NCI-H748 treated with DMSO at 0.1 percent for 48 hours (cell line): ENCODE data around the gene ALDOB.
A peak's percentile ranks its signal among the peaks of the same experiment; 100 is the strongest.

Experiments used
- DNase-seq: peaks from one replicate; lab custom pipeline; 2025; lab: John Stamatoyannopoulos, UW

The ALDOB gene

GRCh38 chr9:101455656-101456240, 20.2 kb upstream of the ALDOB start:
- DNase-seq, result no peak

GRCh38 chr9:101453776-101454570, 18.4 kb upstream of the ALDOB start:
- DNase-seq, result no peak

- DNase-seq, result no peak
Measured at GRCh38 chr9:101451498-101451897, 15.9 kb upstream of the ALDOB start.

GRCh38 chr9:101450931-101451330, 15.4 kb upstream of the ALDOB start:
- no peak for DNase-seq

GRCh38 chr9:101449071-101449721, 13.6 kb upstream of the ALDOB start:
- peak; percentile 90 for DNase-seq

GRCh38 chr9:101448680-101449070, 13.1 kb upstream of the ALDOB start:
- no peak for DNase-seq

GRCh38 chr9:101446732-101447131, 11.2 kb upstream of the ALDOB start:
- no peak for DNase-seq

- DNase-seq, result no peak
Measured at GRCh38 chr9:101445353-101446029, 9.9 kb upstream of the ALDOB start.

GRCh38 chr9:101443364-101443771, 7.8 kb upstream of the ALDOB start:
- DNase-seq, result no peak

- no peak for DNase-seq
Measured at GRCh38 chr9:101442736-101443135, 7.2 kb upstream of the ALDOB start.

- no peak for DNase-seq
Measured at GRCh38 chr9:101442318-101442717, 6.7 kb upstream of the ALDOB start.

GRCh38 chr9:101440714-101441230, 5.2 kb upstream of the ALDOB start:
- no peak for DNase-seq

GRCh38 chr9:101438523-101438922, 2.9 kb upstream of the ALDOB start:
- DNase-seq, result no peak

GRCh38 chr9:101437806-101438232, 2.2 kb upstream of the ALDOB start:
- DNase-seq, result no peak

GRCh38 chr9:101434998-101435397, 576 bp downstream of the ALDOB start:
- no peak for DNase-seq

GRCh38 chr9:101433229-101433628, 2.3 kb downstream of the ALDOB start:
- no peak for DNase-seq

GRCh38 chr9:101432740-101433139, 2.8 kb downstream of the ALDOB start:
- DNase-seq, result no peak

- no peak for DNase-seq
Measured at GRCh38 chr9:101432171-101432570, 3.4 kb downstream of the ALDOB start.

- no peak for DNase-seq
Measured at GRCh38 chr9:101429736-101430135, 5.8 kb downstream of the ALDOB start.

- DNase-seq, result no peak
Measured at GRCh38 chr9:101428909-101429308, 6.7 kb downstream of the ALDOB start.

GRCh38 chr9:101427957-101428655, 7.5 kb downstream of the ALDOB start:
- DNase-seq, result no peak

- DNase-seq, result no peak
Measured at GRCh38 chr9:101427358-101427757, 8.2 kb downstream of the ALDOB start.
